SU-DHL-6 (cell line): Measurements from ENCODE around the gene DOCK3.
"Not testable (repeated sequence)": the region's sequence is repeated elsewhere in the genome, so short reads cannot be mapped to it uniquely, and the experiment has no call there.

ENCODE experiments used
- H2AFZ ChIP-seq: fragments of 200-600 bp; sonication (generic); 2 replicates; pipeline ENCODE4 v1.6.1; 2014; ENCODE audit warnings: low read depth, mild to moderate bottlenecking, moderate library complexity, mixed read lengths, antibody characterized with exemption, low read length; ENCODE audit not compliant: severe bottlenecking
- H3F3A ChIP-seq: fragments of 200-600 bp; shearing (Covaris generic); 2 replicates; pipeline ENCODE4 v1.6.0; 2016; ENCODE audit warnings: antibody characterized with exemption, mild to moderate bottlenecking; ENCODE audit not compliant: insufficient read depth
- H3K27ac ChIP-seq: fragments of 200-600 bp; sonication (generic); 2 replicates; pipeline ENCODE4 v1.5.1; 2016; ENCODE audit warnings: low read depth, mild to moderate bottlenecking, low read length, moderate library complexity, mixed read lengths
- H3K27me3 ChIP-seq: fragments of 200-600 bp; sonication (generic), shearing (Covaris generic); 2 replicates; pipeline ENCODE4 v1.6.0; 2014; ENCODE audit warnings: mild to moderate bottlenecking, low read length
- H3K36me3 ChIP-seq: fragments of 200-600 bp; sonication (generic); 2 replicates; pipeline ENCODE4 v1.6.1; 2014; ENCODE audit warnings: mild to moderate bottlenecking, low read length, mixed read lengths
- H3K4me2 ChIP-seq: fragments of 300-600, 200-600 bp; shearing (Covaris generic), sonication (generic); 2 replicates; pipeline ENCODE4 v1.6.0; 2014; ENCODE audit warnings: low read length, low read depth, mild to moderate bottlenecking; ENCODE audit not compliant: poor library complexity, severe bottlenecking
- H3K4me3 ChIP-seq: fragments of 200-600 bp; sonication (generic); 2 replicates; pipeline ENCODE4 v1.5.1; 2014; ENCODE audit warnings: antibody characterized with exemption, low read length, mild to moderate bottlenecking, mixed read lengths; ENCODE audit not compliant: insufficient read depth, poor library complexity, severe bottlenecking
- H3K79me2 ChIP-seq: fragments of 200-600 bp; sonication (generic); 2 replicates; pipeline ENCODE4 v1.6.1; 2014; ENCODE audit warnings: mild to moderate bottlenecking, low read length, moderate library complexity; ENCODE audit not compliant: insufficient read depth
- H3K9ac ChIP-seq: fragments of 200-600 bp; sonication (generic); 2 replicates; pipeline ENCODE4 v1.7.0; 2014; ENCODE audit warnings: mild to moderate bottlenecking, low read length
- H3K9me2 ChIP-seq: fragments of 200-600 bp; sonication (generic); replicated peaks from 2 replicates; pipeline ENCODE4 v1.6.1; 2014; ENCODE audit warnings: low read length; ENCODE audit not compliant: insufficient read depth
- H3K9me3 ChIP-seq: fragments of 200-600 bp; sonication (generic); 2 replicates; pipeline ENCODE4 v1.6.1; 2014; ENCODE audit warnings: low read length, mixed read lengths; ENCODE audit not compliant: insufficient read depth
- H4K20me1 ChIP-seq: fragments of 200-600 bp; sonication (generic); 2 replicates; pipeline ENCODE4 v1.6.1; 2014; ENCODE audit warnings: low read depth, mild to moderate bottlenecking, antibody characterized with exemption, low read length, moderate library complexity, mixed read lengths
- CTCF ChIP-seq: fragments of 200-600 bp; sonication (generic); IDR thresholded peaks from one replicate; pipeline ENCODE4 v1.5.1; 2017; ENCODE audit warnings: antibody characterized with exemption, mild to moderate bottlenecking, low read length, moderate library complexity; ENCODE audit not compliant: insufficient read depth, poor library complexity, severe bottlenecking
- EZH2phosphoT487 ChIP-seq: fragments of 200-600 bp; sonication (generic), shearing (Covaris generic); conservative IDR thresholded peaks from 2 replicates; pipeline ENCODE4 v1.6.1; 2018; ENCODE audit warnings: mild to moderate bottlenecking, antibody characterized with exemption, low read length, moderate library complexity, mixed read lengths

The DOCK3 gene

GRCh38 chr3:50876947-50877346 is 202.2 kb downstream of the DOCK3 start:
- Histone ChIP-seq H2AFZ (no peak overlapping the region), H3K9me3 (no peaks in the 10 kb centered on the region), H3K27me3 (no peaks in the 10 kb centered on the region), H3K79me2 (no peaks in the 10 kb centered on the region), H3K36me3 (no peaks in the 10 kb centered on the region), H3F3A (no peaks in the 10 kb centered on the region), H4K20me1 (no peaks in the 10 kb centered on the region), H3K9ac (no peak overlapping the region), H3K9me2 (no peaks in the 10 kb centered on the region), H3K27ac (no peak overlapping the region), H3K4me3 (no peak overlapping the region), H3K4me2 (no peak overlapping the region)
- no peak for TF ChIP-seq CTCF
- no peak for TF ChIP-seq EZH2phosphoT487

- not testable (repeated sequence) for H3K27me3 ChIP-seq, H3K79me2 ChIP-seq, H3K27ac ChIP-seq, H3K9me3 ChIP-seq, H4K20me1 ChIP-seq, H3K9me2 ChIP-seq, H3K9ac ChIP-seq, H2AFZ ChIP-seq, H3K4me3 ChIP-seq, H3K36me3 ChIP-seq, H3K4me2 ChIP-seq, H3F3A ChIP-seq
These were observed 208.0 kb downstream of the DOCK3 start for GRCh38 chr3:50882733-50883132.

GRCh38 chr3:50883755-50884154 is 209.0 kb downstream of the DOCK3 start:
- no peak overlapping the region for H3K4me3 ChIP-seq
- no peak for TF ChIP-seq EZH2phosphoT487
- TF ChIP-seq CTCF, result no peak
- no peak overlapping the region for H3K9ac ChIP-seq
- no peak overlapping the region for H3K4me2 ChIP-seq
- no peaks in the 10 kb centered on the region for H3K79me2 ChIP-seq
- no peaks in the 10 kb centered on the region for H3K27me3 ChIP-seq
- H4K20me1 ChIP-seq, result no peaks in the 10 kb centered on the region
- no peaks in the 10 kb centered on the region for H3F3A ChIP-seq
- H3K27ac ChIP-seq, result no peak overlapping the region
- no peaks in the 10 kb centered on the region for H3K9me3 ChIP-seq
- H3K36me3 ChIP-seq, result no peaks in the 10 kb centered on the region
- no peaks in the 10 kb centered on the region for H3K9me2 ChIP-seq
- H2AFZ ChIP-seq, result no peak overlapping the region

GRCh38 chr3:50885070-50885850 is 210.5 kb downstream of the DOCK3 start:
- Histone ChIP-seq H3K27me3 (no peaks in the 10 kb centered on the region), H3K9ac (no peak overlapping the region), H3F3A (no peaks in the 10 kb centered on the region)

More at GRCh38 chr3:50885070-50885850, 210.5 kb downstream of the DOCK3 start:
- Histone ChIP-seq H3K9me2 (no peaks in the 10 kb centered on the region), H3K9me3 (no peaks in the 10 kb centered on the region), H3K4me2 (no peak overlapping the region), H3K4me3 (no peak overlapping the region), H2AFZ (no peak overlapping the region), H4K20me1 (no peaks in the 10 kb centered on the region), H3K36me3 (no peaks in the 10 kb centered on the region), H3K27ac (no peak overlapping the region), H3K79me2 (no peaks in the 10 kb centered on the region)
- TF ChIP-seq CTCF, result no peak
- no peak for TF ChIP-seq EZH2phosphoT487
